PC-3 (cell line): ENCODE data around the gene C18orf32.

ENCODE experiments used
- EZH2 ChIP-seq: fragments of 300-600 bp; sonication (generic); IDR thresholded peaks from one replicate; pipeline ENCODE4 v1.6.1; 2017; ENCODE audit warnings: antibody characterized with exemption, mild to moderate bottlenecking, low read length; ENCODE audit not compliant: unreplicated experiment
- TF ChIP-seq, protein P1 (sequence below): fragments of 300-600 bp; sonication (generic); conservative IDR thresholded peaks from 2 replicates; pipeline ENCODE4 v1.5.1; 2017; ENCODE audit warnings: antibody characterized with exemption, low read depth, mild to moderate bottlenecking, low read length

DNA sequence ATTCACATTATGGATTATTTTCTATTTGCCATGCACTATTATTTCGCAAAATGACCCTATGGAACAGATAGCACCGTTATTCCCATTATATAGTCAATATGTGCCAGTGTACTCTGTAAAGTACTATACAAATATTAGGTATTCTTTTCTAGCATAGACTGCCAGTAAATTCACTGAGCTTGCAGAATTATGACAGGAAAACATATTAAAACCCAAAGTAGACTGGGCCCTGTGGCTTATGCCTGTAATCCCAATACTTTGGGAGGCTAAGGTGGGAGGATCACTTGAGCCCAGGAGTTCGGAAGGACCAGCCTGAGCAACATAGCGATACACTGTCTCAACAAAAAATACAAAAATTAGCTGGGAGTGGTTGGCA is 25.4 kb downstream of the C18orf32 start:
- TF ChIP-seq, protein P1, sequence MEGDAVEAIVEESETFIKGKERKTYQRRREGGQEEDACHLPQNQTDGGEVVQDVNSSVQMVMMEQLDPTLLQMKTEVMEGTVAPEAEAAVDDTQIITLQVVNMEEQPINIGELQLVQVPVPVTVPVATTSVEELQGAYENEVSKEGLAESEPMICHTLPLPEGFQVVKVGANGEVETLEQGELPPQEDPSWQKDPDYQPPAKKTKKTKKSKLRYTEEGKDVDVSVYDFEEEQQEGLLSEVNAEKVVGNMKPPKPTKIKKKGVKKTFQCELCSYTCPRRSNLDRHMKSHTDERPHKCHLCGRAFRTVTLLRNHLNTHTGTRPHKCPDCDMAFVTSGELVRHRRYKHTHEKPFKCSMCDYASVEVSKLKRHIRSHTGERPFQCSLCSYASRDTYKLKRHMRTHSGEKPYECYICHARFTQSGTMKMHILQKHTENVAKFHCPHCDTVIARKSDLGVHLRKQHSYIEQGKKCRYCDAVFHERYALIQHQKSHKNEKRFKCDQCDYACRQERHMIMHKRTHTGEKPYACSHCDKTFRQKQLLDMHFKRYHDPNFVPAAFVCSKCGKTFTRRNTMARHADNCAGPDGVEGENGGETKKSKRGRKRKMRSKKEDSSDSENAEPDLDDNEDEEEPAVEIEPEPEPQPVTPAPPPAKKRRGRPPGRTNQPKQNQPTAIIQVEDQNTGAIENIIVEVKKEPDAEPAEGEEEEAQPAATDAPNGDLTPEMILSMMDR: no peak
- no peak for TF ChIP-seq EZH2
